Small intestine (tissue), 7 donors: ENCODE results near the gene ISL2. TPM values are rescaled to one million over a fixed set of nuclear protein-coding genes. Genes with fewer than 3 reads are reported as not detected.

ENCODE experiments used
- DNase-seq, 2 donors: peaks; one replicate each; pipeline versions ENCODE4 v3.0.0 to v3.0.0-alpha.2; 2013
- FAIRE-seq: peaks from 2 replicates; lab custom pipeline; 2012; peaks lifted over from hg19 to GRCh38; lab: Jason Lieb, UNC
- H3K27ac ChIP-seq, 3 donors: one replicate each; pipeline ENCODE4 v1.5.1; 2013; ENCODE audit warnings: low read length in 2 of 3, mild to moderate bottlenecking in 2 of 3, control low read depth in 1 of 3, inconsistent platforms in 1 of 3, low read depth in 1 of 3, moderate library complexity in 1 of 3
- H3K27me3 ChIP-seq, 3 donors: one replicate each; pipeline ENCODE4 v1.6.1; 2013; ENCODE audit warnings: low read length in 3 of 3, inconsistent platforms in 1 of 3; ENCODE audit not compliant: control insufficient read depth in 3 of 3, insufficient read depth in 3 of 3
- H3K36me3 ChIP-seq, 3 donors: one replicate each; pipeline ENCODE4 v1.6.1; 2013; ENCODE audit warnings: low read length in 3 of 3, inconsistent platforms in 1 of 3, low read depth in 1 of 3, mild to moderate bottlenecking in 1 of 3, moderate library complexity in 1 of 3; ENCODE audit not compliant: control insufficient read depth in 3 of 3, insufficient read depth in 2 of 3
- H3K4me1 ChIP-seq, 3 donors: one replicate each; pipeline ENCODE4 v1.6.1; 2013; ENCODE audit warnings: low read length in 2 of 3, inconsistent platforms in 1 of 3, low read depth in 1 of 3, mild to moderate bottlenecking in 1 of 3, moderate library complexity in 1 of 3; ENCODE audit not compliant: control insufficient read depth in 3 of 3, insufficient read depth in 2 of 3
- H3K4me3 ChIP-seq, 3 donors: one replicate each; pipeline ENCODE4 v1.5.1; 2013; ENCODE audit warnings: low read length in 3 of 3, control low read depth in 1 of 3, inconsistent platforms in 1 of 3, low read depth in 1 of 3, mild to moderate bottlenecking in 1 of 3, moderate library complexity in 1 of 3
- H3K9me3 ChIP-seq, 2 donors: one replicate each; pipeline ENCODE4 v1.6.1; 2013; ENCODE audit warnings: low read depth in 1 of 2, low read length in 1 of 2; ENCODE audit not compliant: control insufficient read depth in 2 of 2, insufficient read depth in 1 of 2
- WGBS, 3 donors: extraction: QIAGEN DNeasy Blood & Tissue Kit; methylation state at CpG; one replicate each; pipeline ENCODE4 v1.1.7; 2013; 5-methylcytosine and 5-hydroxymethylcytosine counted together
- polyA plus RNA-seq, 4 donors: library from polyadenylated mRNA; stranded (reverse) in 3 of 4; unstranded in 1 of 4; fragments of 200-250 nt in 3 of 4; fragments of 120-200 nt in 1 of 4; gene quantifications; one replicate each; pipeline versions ENCODE4 v1.2.1 to v1.2.3, GENCODE V29; 2013
- donor health status: healthy with polysubstance abuse.
- donor health status: control.
- donor health status: control.
- donor health status: Bipolar disorder and iron deficiency.
- donor health status: healthy.

ISL2 gene
- polyA plus RNA-seq, 4 donors: 0.54 to 3.5 (median 1.4) TPM; not detected in 1

DNA sequence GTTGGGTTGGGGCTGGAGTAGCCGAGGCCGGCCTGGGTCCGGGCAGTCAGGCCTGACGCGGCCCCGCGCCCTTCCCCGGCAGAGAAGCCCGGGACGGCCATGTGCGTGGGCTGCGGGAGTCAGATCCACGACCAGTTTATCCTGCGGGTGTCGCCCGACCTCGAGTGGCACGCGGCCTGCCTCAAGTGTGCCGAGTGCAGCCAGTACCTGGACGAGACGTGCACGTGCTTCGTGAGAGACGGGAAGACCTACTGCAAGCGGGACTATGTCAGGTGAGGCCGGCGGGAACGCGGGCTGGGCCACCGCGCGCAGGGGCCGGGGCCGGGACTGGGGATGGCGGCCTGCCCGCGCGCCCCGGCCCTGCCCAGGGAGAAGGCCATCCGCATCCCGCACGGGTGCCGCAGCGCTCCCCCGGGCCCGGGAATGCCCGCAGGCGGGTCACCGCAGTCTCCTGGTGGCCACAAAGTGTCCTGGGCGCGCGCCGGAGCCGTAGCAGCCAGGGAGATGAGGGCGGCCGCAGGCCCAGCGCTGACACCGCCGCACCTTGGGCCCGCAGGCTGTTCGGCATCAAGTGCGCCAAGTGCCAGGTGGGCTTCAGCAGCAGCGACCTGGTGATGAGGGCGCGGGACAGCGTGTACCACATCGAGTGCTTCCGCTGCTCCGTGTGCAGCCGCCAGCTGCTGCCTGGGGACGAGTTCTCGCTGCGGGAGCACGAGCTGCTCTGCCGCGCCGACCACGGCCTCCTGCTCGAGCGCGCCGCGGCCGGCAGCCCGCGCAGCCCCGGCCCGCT, 1.3 kb downstream of the ISL2 start:
- WGBS, 3 donors: 2 to 5% (median 4%) methylated on average over 76 to 89 of the region's 89 CpGs
- Histone ChIP-seq H3K36me3 (peaks cover 0 to 12% (median 0%) of the 10 kb centered on the region in 3 donors), H3K4me3 (peak overlapping the region; percentile 26 to 44 (median 41)), H3K4me1 (peaks cover 13 to 41% (median 16%) of the 10 kb centered on the region in 3 donors), H3K27ac (peak overlapping the region in 2 of 3 donors; percentile 62 to 78), H3K27me3 (peaks cover 23 to 95% (median 46%) of the 10 kb centered on the region in 3 donors), H3K9me3 (peaks cover 0 to 4% of the 10 kb centered on the region in 2 donors)
- peak in 1 of 2 donors; percentile 65 for DNase-seq
- FAIRE-seq: no peak

DNA sequence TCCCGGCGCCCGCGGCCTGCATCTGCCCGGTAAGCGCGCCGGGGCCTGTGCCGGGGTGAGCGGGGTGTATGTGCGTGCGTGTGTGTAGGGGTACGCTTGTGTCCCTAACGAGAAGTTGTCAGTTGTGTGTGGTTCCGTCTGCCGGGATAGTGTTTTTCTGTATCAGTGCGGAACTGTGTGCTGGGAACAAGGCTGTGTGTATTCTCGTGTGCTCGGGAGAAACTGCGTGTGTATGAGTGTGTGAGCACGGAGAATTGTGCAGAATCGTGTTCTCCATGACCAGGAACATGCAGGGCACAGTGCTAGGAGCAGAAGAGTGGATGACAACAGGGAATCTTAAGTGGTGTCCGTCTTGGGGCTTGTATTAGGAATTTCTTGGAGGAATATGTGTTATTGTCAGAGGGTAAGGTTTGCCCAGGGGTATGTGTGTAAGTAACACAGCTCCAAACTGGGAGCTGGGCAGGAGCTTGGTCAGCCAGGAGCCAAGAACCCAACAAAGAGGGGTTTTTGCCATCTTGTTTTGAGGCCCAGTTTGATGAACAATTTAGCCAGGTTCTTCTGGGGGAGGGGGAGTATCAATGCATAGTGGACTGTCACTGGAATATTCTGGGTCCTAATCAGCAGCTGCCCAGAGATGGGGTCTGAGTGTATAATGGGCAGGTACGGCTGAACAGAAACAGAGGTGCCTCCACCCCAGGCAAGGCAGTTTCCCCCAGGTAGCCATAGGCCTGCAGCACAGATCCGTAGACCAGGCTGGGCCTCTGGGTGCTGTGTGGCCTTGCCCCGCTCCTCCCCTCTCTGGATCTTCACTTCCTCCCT, 2.1 kb downstream of the ISL2 start:
- no peak for FAIRE-seq
- H3K27ac ChIP-seq: peak overlapping the region in 2 of 3 donors; percentile 8 to 78
- 12 to 18% (median 15%) methylated on average over 26 of the region's 26 CpGs for WGBS, 3 donors
- peaks cover 0 to 7% of the 10 kb centered on the region in 2 donors for H3K9me3 ChIP-seq
- peaks cover 0 to 16% (median 0%) of the 10 kb centered on the region in 3 donors for H3K36me3 ChIP-seq
- H3K4me3 ChIP-seq: peak overlapping the region; percentile 21 to 41 (median 33)
- peaks cover 15 to 46% (median 19%) of the 10 kb centered on the region in 3 donors for H3K4me1 ChIP-seq
- H3K27me3 ChIP-seq: peaks cover 23 to 95% (median 50%) of the 10 kb centered on the region in 3 donors
- no peak for DNase-seq

- WGBS, 3 donors: 8 to 12% (median 11%) methylated on average over 45 to 48 of the region's 48 CpGs
These were observed 3.0 kb downstream of the ISL2 start for GRCh38 chr15:76339305-76340197.

DNA sequence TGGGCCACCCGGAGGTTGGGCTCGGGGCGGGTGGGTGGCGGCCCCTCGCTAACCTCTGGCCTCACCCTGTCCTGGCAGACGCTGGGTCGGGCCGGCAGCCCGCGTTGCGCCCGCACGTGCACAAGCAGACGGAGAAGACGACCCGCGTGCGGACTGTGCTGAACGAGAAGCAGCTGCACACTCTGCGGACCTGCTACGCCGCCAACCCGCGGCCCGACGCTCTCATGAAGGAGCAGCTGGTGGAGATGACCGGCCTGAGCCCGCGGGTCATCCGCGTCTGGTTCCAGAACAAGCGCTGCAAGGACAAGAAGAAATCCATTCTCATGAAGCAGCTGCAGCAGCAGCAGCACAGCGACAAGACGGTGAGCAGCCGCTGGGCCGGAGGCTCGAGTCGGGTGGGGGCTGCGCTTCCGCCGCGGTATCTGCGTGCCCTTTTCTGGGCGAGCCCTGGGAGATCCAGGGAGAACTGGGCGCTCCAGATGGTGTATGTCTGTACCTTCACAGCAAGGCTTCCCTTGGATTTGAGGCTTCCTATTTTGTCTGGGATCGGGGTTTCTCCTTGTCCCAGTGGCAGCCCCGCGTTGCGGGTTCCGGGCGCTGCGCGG, 3.7 kb downstream of the ISL2 start:
- Histone ChIP-seq H3K9me3 (peaks cover 0 to 4% of the 10 kb centered on the region in 2 donors), H3K27ac (peak overlapping the region in 1 of 3 donors; percentile 8), H3K36me3 (peaks cover 0 to 16% (median 0%) of the 10 kb centered on the region in 3 donors), H3K27me3 (peaks cover 23 to 92% (median 51%) of the 10 kb centered on the region in 3 donors), H3K4me3 (peak overlapping the region in 2 of 3 donors; percentile 33 to 51), H3K4me1 (peaks cover 15 to 42% (median 19%) of the 10 kb centered on the region in 3 donors)
- 2 to 7% (median 4%) methylated on average over 49 to 53 of the region's 53 CpGs for WGBS, 3 donors
- DNase-seq (peak in 1 of 2 donors; percentile 77), FAIRE-seq (no peak)

More at GRCh38 chr15:76339305-76340197, 3.0 kb downstream of the ISL2 start:
- FAIRE-seq: no peak
- peak in 1 of 2 donors; percentile 71 for DNase-seq
- peaks cover 15 to 46% (median 19%) of the 10 kb centered on the region in 3 donors for H3K4me1 ChIP-seq
- peaks cover 23 to 93% (median 52%) of the 10 kb centered on the region in 3 donors for H3K27me3 ChIP-seq
- peaks cover 0 to 16% (median 0%) of the 10 kb centered on the region in 3 donors for H3K36me3 ChIP-seq
- H3K4me3 ChIP-seq: peak overlapping the region in 2 of 3 donors; percentile 33 to 51
- H3K9me3 ChIP-seq: peaks cover 0 to 7% of the 10 kb centered on the region in 2 donors
- peak overlapping the region in 2 of 3 donors; percentile 8 to 33 for H3K27ac ChIP-seq

DNA sequence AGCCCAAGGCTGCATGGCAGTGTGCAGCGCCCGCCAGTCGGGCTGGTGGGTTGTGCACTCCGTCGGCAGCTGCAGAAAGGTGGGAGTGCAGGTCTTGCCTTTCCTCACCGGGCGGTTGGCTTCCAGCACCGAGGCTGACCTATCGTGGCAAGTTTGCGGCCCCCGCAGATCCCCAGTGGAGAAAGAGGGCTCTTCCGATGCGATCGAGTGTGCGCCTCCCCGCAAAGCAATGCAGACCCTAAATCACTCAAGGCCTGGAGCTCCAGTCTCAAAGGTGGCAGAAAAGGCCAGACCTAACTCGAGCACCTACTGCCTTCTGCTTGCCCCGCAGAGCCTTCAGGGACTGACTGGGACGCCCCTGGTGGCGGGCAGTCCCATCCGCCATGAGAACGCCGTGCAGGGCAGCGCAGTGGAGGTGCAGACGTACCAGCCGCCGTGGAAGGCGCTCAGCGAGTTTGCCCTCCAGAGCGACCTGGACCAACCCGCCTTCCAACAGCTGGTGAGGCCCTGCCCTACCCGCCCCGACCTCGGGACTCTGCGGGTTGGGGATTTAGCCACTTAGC, 4.3 kb downstream of the ISL2 start:
- DNase-seq (peak; percentile 44 to 54), FAIRE-seq (no peak)
- H3K36me3 ChIP-seq: peaks cover 0 to 16% (median 0%) of the 10 kb centered on the region in 3 donors
- 3 to 17% (median 13%) methylated on average over 33 to 35 of the region's 35 CpGs for WGBS, 3 donors
- peaks cover 23 to 92% (median 56%) of the 10 kb centered on the region in 3 donors for H3K27me3 ChIP-seq
- peak overlapping the region in 2 of 3 donors; percentile 33 to 51 for H3K4me3 ChIP-seq
- peaks cover 15 to 41% (median 19%) of the 10 kb centered on the region in 3 donors for H3K4me1 ChIP-seq
- peaks cover 0 to 3% of the 10 kb centered on the region in 2 donors for H3K9me3 ChIP-seq
- H3K27ac ChIP-seq: peak overlapping the region in 1 of 3 donors; percentile 8

DNA sequence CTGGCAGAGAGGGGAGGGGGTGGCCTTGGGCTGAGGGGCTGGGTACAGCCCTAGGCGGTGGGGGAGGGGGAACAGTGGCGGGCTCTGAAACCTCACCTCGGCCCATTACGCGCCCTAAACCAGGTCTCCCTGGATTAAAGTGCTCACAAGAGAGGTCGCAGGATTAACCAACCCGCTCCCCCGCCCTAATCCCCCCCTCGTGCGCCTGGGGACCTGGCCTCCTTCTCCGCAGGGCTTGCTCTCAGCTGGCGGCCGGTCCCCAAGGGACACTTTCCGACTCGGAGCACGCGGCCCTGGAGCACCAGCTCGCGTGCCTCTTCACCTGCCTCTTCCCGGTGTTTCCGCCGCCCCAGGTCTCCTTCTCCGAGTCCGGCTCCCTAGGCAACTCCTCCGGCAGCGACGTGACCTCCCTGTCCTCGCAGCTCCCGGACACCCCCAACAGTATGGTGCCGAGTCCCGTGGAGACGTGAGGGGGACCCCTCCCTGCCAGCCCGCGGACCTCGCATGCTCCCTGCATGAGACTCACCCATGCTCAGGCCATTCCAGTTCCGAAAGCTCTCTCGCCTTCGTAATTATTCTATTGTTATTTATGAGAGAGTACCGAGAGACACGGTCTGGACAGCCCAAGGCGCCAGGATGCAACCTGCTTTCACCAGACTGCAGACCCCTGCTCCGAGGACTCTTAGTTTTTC, 4.9 kb downstream of the ISL2 start:
- Histone ChIP-seq H3K36me3 (peaks cover 0 to 16% (median 0%) of the 10 kb centered on the region in 3 donors), H3K27me3 (peaks cover 20 to 92% (median 57%) of the 10 kb centered on the region in 3 donors), H3K4me3 (peak overlapping the region in 2 of 3 donors; percentile 12 to 33), H3K4me1 (peaks cover 17 to 36% (median 19%) of the 10 kb centered on the region in 3 donors), H3K9me3 (peaks cover 0 to 3% of the 10 kb centered on the region in 2 donors), H3K27ac (no peak overlapping the region)
- peak in 1 of 2 donors; percentile 55 for DNase-seq
- 5 to 26% (median 13%) methylated on average over 40 to 42 of the region's 42 CpGs for WGBS, 3 donors
- FAIRE-seq: no peak
